Retinal pigment epithelial cell (primary cell): ENCODE results near the gene SWSAP1.
"Not testable (repeated sequence)": the region's sequence is repeated elsewhere in the genome, so short reads cannot be mapped to it uniquely, and the experiment has no call there.

Source experiments
- DNase-seq: peaks from one replicate; pipeline ENCODE4 v3.0.0-alpha.2; 2010; ENCODE audit warnings: low read depth
- H3K4me3 ChIP-seq: 2 replicates; pipeline ENCODE4 v1.5.1; 2011; ENCODE audit warnings: mild to moderate bottlenecking, low read length, control low read depth, moderate library complexity
- CTCF ChIP-seq: conservative IDR thresholded peaks from 2 replicates; pipeline ENCODE4 v1.5.1; 2011; ENCODE audit warnings: low read depth, low read length, control low read depth, inconsistent platforms

SWSAP1 gene

GRCh38 chr19:11374433-11375142, at the start of gene SWSAP1:
SWSAP1 (plus strand) TSS chr19:11374666; CDS start chr19:11374681, 15 bp downstream.
- peak; percentile 98 for DNase-seq
- TF ChIP-seq CTCF = no peak
- peak within 1 kb of the TSS; percentile 77 for H3K4me3 ChIP-seq

- no peak overlapping the region for H3K4me3 ChIP-seq
- no peak for DNase-seq
- no peak for TF ChIP-seq CTCF
These were observed 49.6 kb upstream of the SWSAP1 start for GRCh38 chr19:11324748-11325389.

GRCh38 chr19:11325544-11325943, 48.9 kb upstream of the SWSAP1 start:
- H3K4me3 ChIP-seq = no peak overlapping the region
- DNase-seq = no peak
- TF ChIP-seq CTCF = no peak

- H3K4me3 ChIP-seq = no peak overlapping the region
- TF ChIP-seq CTCF = no peak
- DNase-seq = no peak
These were observed 44.3 kb upstream of the SWSAP1 start for GRCh38 chr19:11330127-11330526.

GRCh38 chr19:11331502-11331901, 43.0 kb upstream of the SWSAP1 start:
- DNase-seq = no peak
- no peak for TF ChIP-seq CTCF
- no peak overlapping the region for H3K4me3 ChIP-seq

GRCh38 chr19:11332822-11333221, 41.6 kb upstream of the SWSAP1 start:
- no peak for DNase-seq
- no peak for TF ChIP-seq CTCF
- no peak overlapping the region for H3K4me3 ChIP-seq

- not testable (repeated sequence) for DNase-seq
These were observed 40.6 kb upstream of the SWSAP1 start for GRCh38 chr19:11333838-11334237.

More at GRCh38 chr19:11333838-11334237, 40.6 kb upstream of the SWSAP1 start:
- H3K4me3 ChIP-seq = not testable (repeated sequence)
